Mesenchymal stem cell (in vitro differentiated cells and primary cell): ENCODE data around the gene ARMH2.

Experiments used
- DNase-seq: peaks from one replicate; pipeline ENCODE4 v3.0.0-alpha.2; 2013
- H2AFZ ChIP-seq: one replicate; pipeline ENCODE4 v1.6.1; 2013; ENCODE audit warnings: low read depth, mild to moderate bottlenecking, control low read depth, inconsistent platforms, low read length, moderate library complexity
- H2AK5ac ChIP-seq: 2 replicates; pipeline ENCODE4 v1.6.1; 2013; ENCODE audit warnings: low read length, moderate library complexity, mild to moderate bottlenecking, inconsistent platforms; ENCODE audit not compliant: severe bottlenecking
- H2BK120ac ChIP-seq: one replicate; pipeline ENCODE4 v1.6.1; 2013; ENCODE audit warnings: low read depth, mild to moderate bottlenecking, inconsistent platforms, low read length, moderate library complexity
- H2BK12ac ChIP-seq, 2 experiments: one replicate each; pipeline ENCODE4 v1.6.1; 2013; ENCODE audit warnings: inconsistent platforms in 2 of 2, low read length in 2 of 2, mild to moderate bottlenecking in 2 of 2, moderate library complexity in 2 of 2, control low read depth in 1 of 2
- H2BK15ac ChIP-seq: one replicate; pipeline ENCODE4 v1.6.1; 2013; ENCODE audit warnings: mild to moderate bottlenecking, low read depth, inconsistent platforms; ENCODE audit not compliant: poor library complexity, severe bottlenecking
- H2BK5ac ChIP-seq: 2 replicates; pipeline ENCODE4 v1.6.1; 2013; ENCODE audit warnings: low read depth, mild to moderate bottlenecking, low read length, control low read depth, inconsistent platforms; ENCODE audit not compliant: poor library complexity, severe bottlenecking
- H3K14ac ChIP-seq, 2 experiments: one replicate each; pipeline ENCODE4 v1.6.1; 2013; ENCODE audit warnings: inconsistent platforms in 2 of 2, low read length in 2 of 2, control low read depth in 1 of 2, mild to moderate bottlenecking in 1 of 2, moderate library complexity in 1 of 2
- H3K18ac ChIP-seq, 2 experiments: one replicate each; pipeline ENCODE4 v1.6.1; 2013; ENCODE audit warnings: inconsistent platforms in 2 of 2, low read length in 2 of 2, control low read depth in 1 of 2, low read depth in 1 of 2, mild to moderate bottlenecking in 1 of 2
- H3K23ac ChIP-seq, 2 experiments: one replicate each; pipeline ENCODE4 v1.6.1; 2013; ENCODE audit warnings: inconsistent platforms in 2 of 2, low read length in 2 of 2, mild to moderate bottlenecking in 2 of 2, moderate library complexity in 2 of 2, control low read depth in 1 of 2
- H3K27ac ChIP-seq: 2 replicates; pipeline ENCODE4 v1.5.1; 2013; ENCODE audit warnings: mild to moderate bottlenecking, moderate library complexity, low read length, control low read depth, inconsistent platforms; ENCODE audit not compliant: poor library complexity, severe bottlenecking
- H3K27me3 ChIP-seq, 2 experiments: 2 replicates each; pipeline versions ENCODE4 v1.6.1 to v1.7.0; 2013; ENCODE audit warnings: low read length in 2 of 2, mild to moderate bottlenecking in 2 of 2, moderate library complexity in 2 of 2, control low read depth in 1 of 2, inconsistent platforms in 1 of 2; ENCODE audit not compliant: control insufficient read depth in 1 of 2, insufficient read depth in 1 of 2
- H3K36me3 ChIP-seq, 2 experiments: 2 replicates each; pipeline versions ENCODE4 v1.6.1 to v1.7.0; 2013; ENCODE audit warnings: low read length in 2 of 2, control low read depth in 1 of 2, inconsistent platforms in 1 of 2, low read depth in 1 of 2, mild to moderate bottlenecking in 1 of 2; ENCODE audit not compliant: insufficient read depth in 2 of 2, control insufficient read depth in 1 of 2
- H3K4ac ChIP-seq, 2 experiments: one replicate each; pipeline ENCODE4 v1.6.1; 2013; ENCODE audit warnings: inconsistent platforms in 2 of 2, low read length in 2 of 2, mild to moderate bottlenecking in 2 of 2, moderate library complexity in 2 of 2, control low read depth in 1 of 2, low read depth in 1 of 2
- H3K4me1 ChIP-seq: 2 replicates; pipeline ENCODE4 v1.6.1; 2013; ENCODE audit warnings: low read depth, low read length, control low read depth; ENCODE audit not compliant: control insufficient read depth, insufficient read depth
- H3K4me2 ChIP-seq: 2 replicates; pipeline ENCODE4 v1.6.1; 2013; ENCODE audit warnings: low read length, mild to moderate bottlenecking, inconsistent platforms; ENCODE audit not compliant: poor library complexity, severe bottlenecking
- H3K4me3 ChIP-seq, 2 experiments: 2 replicates each; pipeline versions ENCODE4 v1.5.1 to v1.7.0; 2013; ENCODE audit warnings: low read length in 2 of 2, mild to moderate bottlenecking in 2 of 2, control low read depth in 1 of 2, low read depth in 1 of 2; ENCODE audit not compliant: insufficient read depth in 1 of 2
- H3K79me1 ChIP-seq: replicated peaks from 2 replicates; pipeline ENCODE4 v1.6.1; 2013; ENCODE audit warnings: mild to moderate bottlenecking, control low read depth, low read length, inconsistent platforms; ENCODE audit not compliant: poor library complexity, severe bottlenecking
- H3K9ac ChIP-seq: 2 replicates; pipeline ENCODE4 v1.7.0; 2013; ENCODE audit warnings: mild to moderate bottlenecking, low read length, moderate library complexity
- H3K9me3 ChIP-seq: 2 replicates; pipeline ENCODE4 v1.7.0; 2013; ENCODE audit warnings: mild to moderate bottlenecking, low read length; ENCODE audit not compliant: control insufficient read depth
- H4K8ac ChIP-seq: one replicate; pipeline ENCODE4 v1.6.1; 2013; ENCODE audit warnings: inconsistent platforms, mild to moderate bottlenecking, low read length, moderate library complexity
- H4K91ac ChIP-seq: one replicate; pipeline ENCODE4 v1.6.1; 2013; ENCODE audit warnings: mild to moderate bottlenecking, low read length, inconsistent platforms
- WGBS: methylation state at CpG from one replicate; pipeline ENCODE4 v1.1.7; 2013; ENCODE audit warnings: mixed read lengths; 5-methylcytosine and 5-hydroxymethylcytosine counted together

ARMH2 gene

GRCh38 chr6:24778878-24779277 is 19.8 kb downstream of the ARMH2 start:
- H3K18ac ChIP-seq: no peak overlapping the region
- H3K14ac ChIP-seq: no peak overlapping the region
- no peak overlapping the region for H3K4me3 ChIP-seq
- no peak overlapping the region for H2BK15ac ChIP-seq
- no peak for DNase-seq
- no peak overlapping the region for H2BK5ac ChIP-seq
- peaks cover 8% of the 10 kb centered on the region for H3K4me1 ChIP-seq
- no peak overlapping the region for H2AK5ac ChIP-seq
- no peaks in the 10 kb centered on the region for H3K27me3 ChIP-seq
- H4K8ac ChIP-seq: no peak overlapping the region
- no peak overlapping the region for H4K91ac ChIP-seq
- no peak overlapping the region for H2BK120ac ChIP-seq
- H3K36me3 ChIP-seq: peaks cover 0 to 20% of the 10 kb centered on the region in 2 experiments
- peaks cover 6% of the 10 kb centered on the region for H3K79me1 ChIP-seq
- H2BK12ac ChIP-seq: no peak overlapping the region
- H3K4ac ChIP-seq: no peak overlapping the region
- H2AFZ ChIP-seq: no peak overlapping the region
- H3K23ac ChIP-seq: no peak overlapping the region
- H3K9ac ChIP-seq: no peak overlapping the region
- no peak overlapping the region for H3K27ac ChIP-seq
- no peaks in the 10 kb centered on the region for H3K9me3 ChIP-seq
- H3K4me2 ChIP-seq: no peak overlapping the region

- Histone ChIP-seq H3K9ac (no peak overlapping the region), H2AK5ac (no peak overlapping the region), H2BK15ac (no peak overlapping the region), H2BK12ac (no peak overlapping the region), H3K18ac (no peak overlapping the region), H2BK5ac (no peak overlapping the region), H3K9me3 (no peaks in the 10 kb centered on the region), H3K4me3 (no peak overlapping the region), H3K23ac (no peak overlapping the region), H3K14ac (no peak overlapping the region), H3K4me1 (peaks cover 8% of the 10 kb centered on the region), H4K8ac (no peak overlapping the region), H2BK120ac (no peak overlapping the region), H3K27me3 (no peaks in the 10 kb centered on the region), H3K27ac (peak overlapping the region; percentile 8), H3K4ac (no peak overlapping the region), H4K91ac (no peak overlapping the region), H2AFZ (no peak overlapping the region), H3K36me3 (peaks cover 0 to 16% of the 10 kb centered on the region in 2 experiments), H3K79me1 (peaks cover 6% of the 10 kb centered on the region), H3K4me2 (no peak overlapping the region)
- no peak for DNase-seq
- 94% methylated on average over 1 of the region's 1 CpG for WGBS
Observed at GRCh38 chr6:24778121-24778520, 20.6 kb downstream of the ARMH2 start.

GRCh38 chr6:24777227-24777626 is 21.5 kb downstream of the ARMH2 start:
- Histone ChIP-seq H3K14ac (no peak overlapping the region), H2BK15ac (no peak overlapping the region), H3K4me3 (no peak overlapping the region), H3K9ac (peak overlapping the region; percentile 92), H3K4me1 (peaks cover 8% of the 10 kb centered on the region), H3K27ac (no peak overlapping the region), H2BK120ac (no peak overlapping the region), H2BK12ac (no peak overlapping the region), H3K18ac (no peak overlapping the region), H2AFZ (no peak overlapping the region), H3K23ac (no peak overlapping the region), H2BK5ac (no peak overlapping the region), H4K8ac (no peak overlapping the region), H3K27me3 (no peaks in the 10 kb centered on the region), H3K36me3 (peaks cover 0 to 7% of the 10 kb centered on the region in 2 experiments), H3K9me3 (no peaks in the 10 kb centered on the region), H3K4ac (no peak overlapping the region), H2AK5ac (no peak overlapping the region), H3K4me2 (no peak overlapping the region), H3K79me1 (peaks cover 3% of the 10 kb centered on the region), H4K91ac (no peak overlapping the region)
- DNase-seq: no peak
- no CpG with 5 or more reads among the region's 1 CpG for WGBS

- Histone ChIP-seq H3K14ac (no peak overlapping the region), H3K79me1 (no peaks in the 10 kb centered on the region), H3K23ac (peak overlapping the region in 1 of 2 experiments; percentile 34), H3K4me1 (peaks cover 6% of the 10 kb centered on the region), H2BK12ac (no peak overlapping the region), H3K18ac (peak overlapping the region in 1 of 2 experiments; percentile 14), H2AK5ac (no peak overlapping the region), H2BK15ac (no peak overlapping the region), H2BK5ac (no peak overlapping the region), H3K27ac (peak overlapping the region; percentile 5), H2BK120ac (no peak overlapping the region), H3K36me3 (no peaks in the 10 kb centered on the region), H3K4me3 (peak overlapping the region; percentile 100), H3K9ac (peak overlapping the region; percentile 92), H3K4ac (no peak overlapping the region), H3K27me3 (no peaks in the 10 kb centered on the region), H2AFZ (peak overlapping the region; percentile 73), H4K8ac (no peak overlapping the region), H3K9me3 (no peaks in the 10 kb centered on the region), H4K91ac (no peak overlapping the region), H3K4me2 (peak overlapping the region; percentile 52)
- WGBS: 5% methylated on average over 20 of the region's 20 CpGs
- peak; percentile 86 for DNase-seq
Observed at GRCh38 chr6:24775520-24776058, 23.1 kb downstream of the ARMH2 start.
